ENCODE results near the gene NRG2.

DNA sequence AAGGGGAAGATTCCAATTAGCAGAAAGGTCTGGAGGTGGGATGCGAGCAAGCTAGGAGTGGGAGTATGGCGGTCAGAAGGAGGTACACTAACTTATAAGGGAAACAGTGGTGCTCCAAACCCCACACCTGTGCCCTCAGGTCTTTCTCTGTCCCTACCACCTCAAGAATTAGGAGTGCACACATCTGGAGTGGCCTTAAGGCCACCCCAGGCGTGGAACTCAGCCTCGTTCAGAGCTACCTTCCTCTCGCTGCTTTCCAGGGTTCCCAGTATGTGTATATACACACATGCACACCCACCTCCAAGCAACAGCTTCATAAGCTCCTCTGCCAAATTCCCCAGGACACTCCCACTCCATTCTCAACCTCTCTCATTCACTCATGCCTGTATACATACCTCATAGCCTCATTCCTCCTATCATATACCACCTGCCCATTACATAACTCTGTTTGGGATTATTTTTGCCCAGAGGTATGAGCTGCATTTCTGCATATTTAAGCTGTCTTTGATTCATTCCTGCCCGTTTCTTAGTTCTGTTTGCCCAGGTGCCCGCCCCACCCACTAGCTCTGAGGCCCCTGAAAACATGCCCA lies 128.8 kb downstream of the NRG2 start:
- TF ChIP-seq, protein P1, sequence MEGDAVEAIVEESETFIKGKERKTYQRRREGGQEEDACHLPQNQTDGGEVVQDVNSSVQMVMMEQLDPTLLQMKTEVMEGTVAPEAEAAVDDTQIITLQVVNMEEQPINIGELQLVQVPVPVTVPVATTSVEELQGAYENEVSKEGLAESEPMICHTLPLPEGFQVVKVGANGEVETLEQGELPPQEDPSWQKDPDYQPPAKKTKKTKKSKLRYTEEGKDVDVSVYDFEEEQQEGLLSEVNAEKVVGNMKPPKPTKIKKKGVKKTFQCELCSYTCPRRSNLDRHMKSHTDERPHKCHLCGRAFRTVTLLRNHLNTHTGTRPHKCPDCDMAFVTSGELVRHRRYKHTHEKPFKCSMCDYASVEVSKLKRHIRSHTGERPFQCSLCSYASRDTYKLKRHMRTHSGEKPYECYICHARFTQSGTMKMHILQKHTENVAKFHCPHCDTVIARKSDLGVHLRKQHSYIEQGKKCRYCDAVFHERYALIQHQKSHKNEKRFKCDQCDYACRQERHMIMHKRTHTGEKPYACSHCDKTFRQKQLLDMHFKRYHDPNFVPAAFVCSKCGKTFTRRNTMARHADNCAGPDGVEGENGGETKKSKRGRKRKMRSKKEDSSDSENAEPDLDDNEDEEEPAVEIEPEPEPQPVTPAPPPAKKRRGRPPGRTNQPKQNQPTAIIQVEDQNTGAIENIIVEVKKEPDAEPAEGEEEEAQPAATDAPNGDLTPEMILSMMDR (IDR thresholded peaks at IDR 0.05 in 8 of 11, conservative IDR thresholded peaks at IDR 0.05 in 3 of 11): no peak
- no peak for TF ChIP-seq POLR2A (IDR thresholded peaks at IDR 0.05)
